ENCODE measurements around the gene IDH2. TPM values are rescaled to one million over a fixed set of nuclear protein-coding genes. Genes with fewer than 3 reads are reported as not detected.

The IDH2 gene

DNA sequence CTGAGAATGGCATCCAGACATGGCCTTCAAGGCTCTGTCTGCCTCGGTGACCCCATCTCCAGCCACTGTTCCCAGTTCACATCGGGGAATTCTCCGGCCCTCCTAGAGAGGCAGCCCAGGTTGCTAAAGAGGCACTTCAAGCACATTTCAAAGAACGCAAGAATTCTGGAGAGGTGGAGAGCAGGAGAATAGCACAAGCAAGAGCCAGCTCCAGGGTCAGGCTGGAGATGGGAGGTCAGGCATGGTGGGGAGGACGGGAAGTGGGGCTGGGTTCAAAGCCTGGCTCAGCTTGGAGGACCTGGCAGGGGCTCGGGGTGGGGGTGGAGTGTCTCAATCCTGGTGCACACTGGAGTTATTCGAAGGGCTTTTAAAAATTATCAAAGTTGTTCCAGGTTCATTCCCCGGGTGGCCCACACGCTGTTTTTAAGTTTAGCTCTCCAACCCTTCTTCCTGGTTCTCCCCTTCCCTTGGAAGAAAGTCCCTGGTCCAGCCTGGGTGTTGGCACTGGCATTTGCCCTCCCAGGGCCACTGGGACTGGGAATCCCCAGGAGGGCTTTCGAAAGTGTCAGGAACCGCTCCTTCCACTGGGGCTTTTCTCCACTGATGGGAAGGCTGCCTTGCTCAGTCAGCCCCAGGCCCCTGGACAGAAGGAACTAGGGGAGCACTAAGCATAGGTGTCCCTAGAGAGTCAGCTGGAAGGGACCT is 65.3 kb downstream of the IDH2 start:
- Histone ChIP-seq H3K36me3 (ENCODE audit: insufficient read depth, low read length) (no peaks in the 10 kb centered on the region), H3K4me1 (ENCODE audit: control insufficient read depth, insufficient read depth, low read length) (peaks cover 35% of the 10 kb centered on the region), H3K27me3 (ENCODE audit: control insufficient read depth, insufficient read depth, low read length) (no peaks in the 10 kb centered on the region), H3K9ac (ENCODE audit: low read depth, low read length) (no peak overlapping the region), H3K9me3 (replicated peaks; ENCODE audit: low read length) (no peaks in the 10 kb centered on the region), H3K4me3 (ENCODE audit: low read length) (no peak overlapping the region), H3K4me2 (ENCODE audit: low read length) (peak overlapping the region; percentile 38)

DNA sequence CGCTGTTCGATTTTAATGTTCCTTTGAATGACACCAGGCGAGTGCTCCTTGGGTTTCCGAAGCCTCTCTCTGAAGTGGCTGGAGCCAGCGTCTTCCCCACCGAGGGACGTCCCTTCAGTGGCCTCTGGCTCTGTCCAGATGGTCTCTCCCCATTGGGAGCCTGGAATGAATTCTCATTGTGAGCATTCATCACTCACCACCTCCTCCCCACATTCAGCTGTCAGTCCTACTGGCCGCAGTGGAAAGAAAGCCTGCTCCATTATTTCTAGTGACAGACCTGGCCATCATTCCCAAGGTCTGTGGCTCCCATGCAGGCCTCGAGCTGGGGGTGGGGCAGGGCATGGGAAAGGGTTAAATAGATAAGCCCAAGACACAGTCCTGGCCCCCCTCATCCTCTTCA is 65.9 kb downstream of the IDH2 start:
- H3K4me2 ChIP-seq (ENCODE audit: low read length) = no peak overlapping the region
- no peaks in the 10 kb centered on the region for H3K36me3 ChIP-seq (ENCODE audit: insufficient read depth, low read length)
- peaks cover 41% of the 10 kb centered on the region for H3K4me1 ChIP-seq (ENCODE audit: control insufficient read depth, insufficient read depth, low read length)
- H3K27me3 ChIP-seq (ENCODE audit: control insufficient read depth, insufficient read depth, low read length) = no peaks in the 10 kb centered on the region
- H3K4me3 ChIP-seq (ENCODE audit: low read length) = no peak overlapping the region
- no peaks in the 10 kb centered on the region for H3K9me3 ChIP-seq (replicated peaks; ENCODE audit: low read length)
- no peak overlapping the region for H3K9ac ChIP-seq (ENCODE audit: low read depth, low read length)

GRCh38 chr15:90035840-90036230 is 66.4 kb downstream of the IDH2 start:
- Histone ChIP-seq H3K27me3 (ENCODE audit: control insufficient read depth, insufficient read depth, low read length) (no peaks in the 10 kb centered on the region), H3K9ac (ENCODE audit: low read depth, low read length) (no peak overlapping the region), H3K4me1 (ENCODE audit: control insufficient read depth, insufficient read depth, low read length) (peaks cover 46% of the 10 kb centered on the region), H3K4me3 (ENCODE audit: low read length) (no peak overlapping the region), H3K36me3 (ENCODE audit: insufficient read depth, low read length) (no peaks in the 10 kb centered on the region), H3K4me2 (ENCODE audit: low read length) (no peak overlapping the region), H3K9me3 (replicated peaks; ENCODE audit: low read length) (no peaks in the 10 kb centered on the region)

- Histone ChIP-seq H3K9ac (ENCODE audit: low read depth, low read length) (no peak overlapping the region), H3K9me3 (replicated peaks; ENCODE audit: low read length) (no peaks in the 10 kb centered on the region), H3K4me2 (ENCODE audit: low read length) (no peak overlapping the region), H3K36me3 (ENCODE audit: insufficient read depth, low read length) (no peaks in the 10 kb centered on the region), H3K4me1 (ENCODE audit: control insufficient read depth, insufficient read depth, low read length) (peaks cover 46% of the 10 kb centered on the region), H3K4me3 (ENCODE audit: low read length) (no peak overlapping the region), H3K27me3 (ENCODE audit: control insufficient read depth, insufficient read depth, low read length) (no peaks in the 10 kb centered on the region)
Observed at GRCh38 chr15:90035095-90035839, 67.0 kb downstream of the IDH2 start.

GRCh38 chr15:90033448-90033847 is 68.8 kb downstream of the IDH2 start:
- H3K27me3 ChIP-seq (ENCODE audit: control insufficient read depth, insufficient read depth, low read length) = no peaks in the 10 kb centered on the region
- no peaks in the 10 kb centered on the region for H3K36me3 ChIP-seq (ENCODE audit: insufficient read depth, low read length)
- peaks cover 46% of the 10 kb centered on the region for H3K4me1 ChIP-seq (ENCODE audit: control insufficient read depth, insufficient read depth, low read length)
- H3K9me3 ChIP-seq (replicated peaks; ENCODE audit: low read length) = no peaks in the 10 kb centered on the region
- H3K4me2 ChIP-seq (ENCODE audit: low read length) = no peak overlapping the region
- no peak overlapping the region for H3K9ac ChIP-seq (ENCODE audit: low read depth, low read length)
- no peak overlapping the region for H3K4me3 ChIP-seq (ENCODE audit: low read length)

Small RNA genes lying within 50 kb of the gene (small RNA-seq; reads per million reads assigned to genes)
- gene RF00066 = not detected
